ENCODE measurements around the gene LCMT1.
"Not testable (repeated sequence)": the region's sequence is repeated elsewhere in the genome, so short reads cannot be mapped to it uniquely, and the experiment has no call there.

The LCMT1 gene

GRCh38 chr16:25177512-25177830 is 65.9 kb downstream of the LCMT1 start:
- no peak overlapping the region for H3K4me3 ChIP-seq (ENCODE audit: low read depth, low read length)
- TF ChIP-seq CTCF (IDR thresholded peaks at IDR 0.05; ENCODE audit: borderline replicate concordance, insufficient read depth, low read depth, low read length): no peak

DNA sequence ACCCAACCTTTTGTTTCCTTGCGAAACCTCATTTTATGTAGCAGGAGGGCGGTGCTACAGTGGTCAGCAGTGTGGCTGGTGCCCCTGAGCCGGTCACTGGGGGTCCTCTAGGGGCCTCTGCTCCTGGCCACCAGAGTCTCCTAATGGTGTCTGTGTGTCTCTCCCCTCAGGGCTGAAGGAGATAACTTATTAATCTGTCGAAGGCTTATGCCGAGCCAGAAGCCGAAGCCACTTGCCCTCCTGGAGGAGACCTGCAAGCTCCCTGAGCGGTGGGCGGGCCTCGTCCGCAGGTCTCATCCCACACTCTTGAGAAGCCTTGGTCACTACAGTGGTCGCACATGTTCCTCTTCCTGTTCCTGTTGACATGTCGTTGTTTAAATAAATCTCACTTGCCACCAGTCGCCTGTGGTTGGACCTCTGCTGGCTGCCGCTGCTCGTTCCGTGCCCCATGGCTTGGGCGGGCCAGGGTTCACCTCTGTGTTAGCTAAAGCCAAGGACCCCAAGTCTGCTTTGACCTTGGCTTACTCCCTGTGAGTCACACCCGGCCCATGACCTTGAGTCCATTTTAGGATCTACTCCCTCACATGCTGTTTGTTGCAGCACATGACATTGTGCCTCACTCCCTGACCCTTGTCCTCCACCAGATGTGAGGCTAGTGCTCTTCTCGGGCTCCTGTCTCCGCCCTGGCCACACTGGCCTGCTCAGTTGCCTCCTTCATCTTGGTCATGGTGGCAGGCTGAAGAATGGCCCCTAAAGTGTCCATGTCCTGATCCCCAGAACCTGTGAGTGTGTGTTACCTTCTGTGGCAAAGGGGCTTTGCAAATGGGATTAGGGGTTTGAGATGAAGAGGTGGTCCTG is 66.5 kb downstream of the LCMT1 start:
- TF ChIP-seq CTCF (IDR thresholded peaks at IDR 0.05; ENCODE audit: borderline replicate concordance, insufficient read depth, low read depth, low read length): no peak
- no peak overlapping the region for H3K4me3 ChIP-seq (ENCODE audit: low read depth, low read length)

- H3K4me3 ChIP-seq (ENCODE audit: low read depth, low read length): not testable (repeated sequence)
Observed at GRCh38 chr16:25181236-25181635, 69.7 kb downstream of the LCMT1 start.

- H3K4me3 ChIP-seq (ENCODE audit: low read depth, low read length): no peak overlapping the region
- no peak for TF ChIP-seq CTCF (IDR thresholded peaks at IDR 0.05; ENCODE audit: borderline replicate concordance, insufficient read depth, low read depth, low read length)
Observed at GRCh38 chr16:25184771-25185170, 73.2 kb downstream of the LCMT1 start.

GRCh38 chr16:25187491-25187795 is 75.9 kb downstream of the LCMT1 start:
- no peak for TF ChIP-seq CTCF (IDR thresholded peaks at IDR 0.05; ENCODE audit: borderline replicate concordance, insufficient read depth, low read depth, low read length)
- no peak overlapping the region for H3K4me3 ChIP-seq (ENCODE audit: low read depth, low read length)

DNA sequence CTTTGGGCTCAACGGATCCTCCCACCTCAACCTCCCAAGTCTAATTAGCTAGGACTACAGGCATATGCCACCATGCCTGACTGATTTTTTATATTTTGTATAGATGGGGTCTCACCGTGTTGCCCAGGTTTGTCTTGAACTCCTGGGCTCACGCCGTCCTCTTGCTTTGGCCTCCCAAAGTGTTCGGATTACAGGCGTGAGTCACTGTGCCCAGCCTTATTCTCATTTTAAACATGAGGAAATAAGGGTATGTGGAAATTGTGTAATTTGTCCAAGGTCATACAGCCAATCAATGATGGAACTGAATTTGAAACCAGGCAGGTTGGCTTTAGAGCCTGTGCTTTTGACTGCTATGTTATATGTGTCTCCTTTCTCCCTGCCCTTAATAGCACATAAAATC is 77.8 kb downstream of the LCMT1 start:
- TF ChIP-seq CTCF (IDR thresholded peaks at IDR 0.05; ENCODE audit: borderline replicate concordance, insufficient read depth, low read depth, low read length): no peak
- H3K4me3 ChIP-seq (ENCODE audit: low read depth, low read length): no peak overlapping the region

DNA sequence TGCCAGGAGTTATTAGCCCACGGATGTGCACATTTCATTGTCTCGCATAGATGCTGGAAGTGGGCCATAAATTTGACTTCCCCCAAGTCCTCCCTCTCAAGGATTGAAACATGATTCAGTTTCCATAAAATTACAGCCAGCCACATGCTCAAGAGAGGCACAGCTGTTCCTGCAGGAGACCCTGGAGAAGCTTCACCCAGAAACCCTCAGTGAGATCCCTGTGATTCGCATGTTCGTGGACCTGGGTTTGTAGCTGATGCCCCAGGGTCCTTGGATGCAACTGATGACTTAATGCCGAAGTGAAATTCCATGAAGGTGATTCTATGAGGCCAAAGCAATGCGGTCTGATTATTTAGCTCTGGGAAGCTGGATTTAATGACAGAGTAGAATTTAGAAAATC is 80.6 kb downstream of the LCMT1 start:
- no peak for TF ChIP-seq CTCF (IDR thresholded peaks at IDR 0.05; ENCODE audit: borderline replicate concordance, insufficient read depth, low read depth, low read length)
- no peak overlapping the region for H3K4me3 ChIP-seq (ENCODE audit: low read depth, low read length)
